IMR-90 (cell line): ENCODE data around the gene ANKRD6. TPM values are rescaled to one million over a fixed set of nuclear protein-coding genes. Genes with fewer than 3 reads are reported as not detected.

Source experiments
- ATAC-seq: fragments of 200-7000 bp; cut with Tn5 transposase; 2 replicates; pipeline ENCODE4 v1.9.1; 2020; ENCODE audit warnings: low read depth, mild to moderate bottlenecking, moderate library complexity
- BruUV-seq: library from RNA; stranded (reverse); fragments of 400-500 nt; replicated peaks from 2 replicates; lab custom pipeline; 2021; lab: Mats Ljungman, UMichigan
- CTCF ChIA-PET: fragments of 300-600 bp; formaldehyde crosslinking; extraction: SDS; loops from one replicate; lab custom pipeline; 2021; ENCODE audit warnings: antibody characterized with exemption; lab: Yijun Ruan, JAX
- POLR2A ChIA-PET: fragments of 300-600 bp; sonication (Branson Sonifier 250); formaldehyde crosslinking; loops from one replicate; lab custom pipeline; 2022; ENCODE audit warnings: antibody characterized with exemption; ENCODE audit not compliant: unreplicated experiment; lab: Charles Lee
- DNase-seq: peaks from one replicate; pipeline ENCODE4 v3.0.0; 2013
- H2AFZ ChIP-seq: replicated peaks from 2 replicates; pipeline ENCODE3; 2013; ENCODE audit warnings: low read length, mild to moderate bottlenecking; ENCODE audit not compliant: poor library complexity
- H2AK5ac ChIP-seq: 2 replicates; pipeline ENCODE4 v1.6.1; 2013; ENCODE audit warnings: low read depth, low read length, inconsistent platforms
- H2AK9ac ChIP-seq: replicated peaks from 2 replicates; pipeline ENCODE3; 2013; ENCODE audit warnings: mild to moderate bottlenecking, low read depth, low read length, moderate library complexity; ENCODE audit not compliant: poor library complexity
- H2BK120ac ChIP-seq: 2 replicates; pipeline ENCODE4 v1.6.1; 2013; ENCODE audit warnings: low read depth, low read length, inconsistent platforms
- H2BK15ac ChIP-seq: 3 replicates; pipeline ENCODE4 v1.6.1; 2013; ENCODE audit warnings: low read depth, low read length, inconsistent platforms
- H2BK20ac ChIP-seq: 2 replicates; pipeline ENCODE4 v1.6.1; 2013; ENCODE audit warnings: low read depth, mild to moderate bottlenecking, inconsistent platforms, low read length, moderate library complexity
- H2BK5ac ChIP-seq: 2 replicates; pipeline ENCODE4 v1.6.1; 2013; ENCODE audit warnings: mild to moderate bottlenecking, low read depth, low read length, inconsistent platforms; ENCODE audit not compliant: poor library complexity, severe bottlenecking
- H3K14ac ChIP-seq: replicated peaks from 2 replicates; pipeline ENCODE4 v1.6.1; 2013; ENCODE audit warnings: low read depth, low read length, inconsistent platforms
- H3K18ac ChIP-seq: 2 replicates; pipeline ENCODE4 v1.6.1; 2013; ENCODE audit warnings: low read depth, low read length, control low read depth
- H3K23ac ChIP-seq: 2 replicates; pipeline ENCODE4 v1.6.1; 2013; ENCODE audit warnings: low read depth, low read length, inconsistent platforms
- H3K27ac ChIP-seq: 2 replicates; pipeline ENCODE4 v1.5.1; 2013; ENCODE audit warnings: mild to moderate bottlenecking, control low read depth, low read length; ENCODE audit not compliant: insufficient read depth
- H3K27me3 ChIP-seq: 2 replicates; pipeline ENCODE4 v1.6.1; 2013; ENCODE audit warnings: low read length; ENCODE audit not compliant: control insufficient read depth, insufficient read depth
- H3K36me3 ChIP-seq: 2 replicates; pipeline ENCODE4 v1.6.1; 2013; ENCODE audit warnings: low read length, mixed read lengths; ENCODE audit not compliant: control insufficient read depth, insufficient read depth
- H3K4ac ChIP-seq: 2 replicates; pipeline ENCODE4 v1.6.1; 2013; ENCODE audit warnings: low read depth, low read length, inconsistent platforms
- H3K4me1 ChIP-seq: 2 replicates; pipeline ENCODE4 v1.6.1; 2013; ENCODE audit warnings: low read length, mixed read lengths; ENCODE audit not compliant: control insufficient read depth, insufficient read depth
- H3K4me2 ChIP-seq: 2 replicates; pipeline ENCODE4 v1.6.1; 2013; ENCODE audit warnings: low read depth, mild to moderate bottlenecking, control low read depth, low read length, moderate library complexity
- H3K4me3 ChIP-seq: 2 replicates; pipeline ENCODE4 v1.5.1; 2013; ENCODE audit warnings: low read depth, mild to moderate bottlenecking, control low read depth, low read length, moderate library complexity; ENCODE audit not compliant: insufficient read depth
- H3K56ac ChIP-seq: 2 replicates; pipeline ENCODE4 v1.6.1; 2013; ENCODE audit warnings: low read length, inconsistent platforms; ENCODE audit not compliant: insufficient read depth; ENCODE audit errors: extremely low read depth
- H3K79me1 ChIP-seq, 2 experiments: 2 replicates each; pipeline ENCODE4 v1.6.1; 2013; ENCODE audit warnings: low read length in 2 of 2, inconsistent platforms in 1 of 2, low read depth in 1 of 2
- H3K9ac ChIP-seq: 2 replicates; pipeline ENCODE4 v1.6.1; 2013; ENCODE audit warnings: low read depth, low read length, control low read depth
- H3K9me1 ChIP-seq: 2 replicates; pipeline ENCODE4 v1.6.1; 2013; ENCODE audit warnings: low read length, inconsistent platforms; ENCODE audit not compliant: insufficient read depth
- H3K9me3 ChIP-seq: 2 replicates; pipeline ENCODE4 v1.6.1; 2013; ENCODE audit warnings: low read length; ENCODE audit not compliant: control insufficient read depth, insufficient read depth
- H4K20me1 ChIP-seq: 2 replicates; pipeline ENCODE4 v1.6.1; 2013; ENCODE audit warnings: low read length, inconsistent platforms; ENCODE audit not compliant: insufficient read depth
- H4K5ac ChIP-seq: 2 replicates; pipeline ENCODE4 v1.6.1; 2013; ENCODE audit warnings: mild to moderate bottlenecking, low read depth, low read length, control low read depth
- H4K8ac ChIP-seq, 2 experiments: 2 replicates each; pipeline ENCODE4 v1.6.1; 2013; ENCODE audit warnings: low read depth in 2 of 2, low read length in 2 of 2, control low read depth in 1 of 2, inconsistent platforms in 1 of 2
- H4K91ac ChIP-seq: 2 replicates; pipeline ENCODE4 v1.6.1; 2013; ENCODE audit warnings: low read depth, low read length, inconsistent platforms; ENCODE audit not compliant: insufficient read depth
- FOS ChIP-seq: fragments of 150-350 bp; IDR thresholded peaks from 2 replicates; pipeline ENCODE4 v1.6.1; 2016; ENCODE audit warnings: low read depth, low read length
- MAFK ChIP-seq: IDR thresholded peaks from 2 replicates; pipeline ENCODE4 v1.6.1; 2012; ENCODE audit warnings: low read depth, low read length, improper control_type of control experiment
- MXI1 ChIP-seq: IDR thresholded peaks from 2 replicates; pipeline ENCODE4 v1.6.1; 2012; ENCODE audit warnings: low read depth, mild to moderate bottlenecking, low read length, moderate library complexity, borderline replicate concordance
- POLR2A ChIP-seq: IDR thresholded peaks from 2 replicates; pipeline ENCODE4 v1.6.1; 2012; ENCODE audit warnings: mild to moderate bottlenecking, low read depth, low read length
- RAD21 ChIP-seq: IDR thresholded peaks from 2 replicates; pipeline ENCODE4 v1.6.1; 2012; ENCODE audit warnings: low read length, improper control_type of control experiment
- WGBS, 2 experiments: methylation state at CpG; one replicate each; pipeline versions ENCODE4 v1.1.5 to v1.1.7; 2013; ENCODE audit warnings: missing lambda C conversion rate in 2 of 2; ENCODE audit not compliant: insufficient read length in 1 of 2; ENCODE audit errors: extremely low coverage in 2 of 2; 5-methylcytosine and 5-hydroxymethylcytosine counted together
- dilution Hi-C: fragments of 300-500 bp; cut with HindIII; formaldehyde crosslinking; loops from one replicate; pipeline ENCODE4 v1.14.3; 2018; ENCODE audit warnings: low sequenced_read_pairs; ENCODE audit not compliant: unreplicated experiment
- in situ Hi-C: fragments of 300-500 bp; cut with MboI; formaldehyde crosslinking; loops from 3 replicates; pipeline ENCODE4 v1.14.3; 2019; ENCODE audit warnings: low sequenced_read_pairs, inconsistent platforms, mixed read lengths
- intact Hi-C: fragments of 100-400 bp; cut with micrococcal nuclease; formaldehyde crosslinking; loops from 2 replicates; pipeline ENCODE4 v1.10.0; 2022
- polyA plus RNA-seq, 3 experiments: library from polyadenylated mRNA; depleted of rRNA; stranded (reverse); fragments of >200 nt; gene quantifications; 2 replicates each; pipeline ENCODE4 v1.2.3, GENCODE V29; 2012; ENCODE audit warnings: low replicate concordance in 1 of 3
- total RNA-seq: library from RNA; depleted of rRNA; stranded (reverse); fragments of >200 nt; gene quantifications from 2 replicates; pipeline ENCODE4 v1.2.3, GENCODE V29; 2012
- TF ChIP-seq, protein P1 (sequence below): fragments of 150-350 bp; IDR thresholded peaks from 2 replicates; pipeline ENCODE4 v1.6.1; 2016; ENCODE audit warnings: low read depth, mild to moderate bottlenecking, low read length, moderate library complexity, borderline replicate concordance

The ANKRD6 gene
- total and polyA plus RNA-seq, 2 of the 4 experiments (the other 2 are of a cell fraction): 0.12 to 0.18 TPM

DNA sequence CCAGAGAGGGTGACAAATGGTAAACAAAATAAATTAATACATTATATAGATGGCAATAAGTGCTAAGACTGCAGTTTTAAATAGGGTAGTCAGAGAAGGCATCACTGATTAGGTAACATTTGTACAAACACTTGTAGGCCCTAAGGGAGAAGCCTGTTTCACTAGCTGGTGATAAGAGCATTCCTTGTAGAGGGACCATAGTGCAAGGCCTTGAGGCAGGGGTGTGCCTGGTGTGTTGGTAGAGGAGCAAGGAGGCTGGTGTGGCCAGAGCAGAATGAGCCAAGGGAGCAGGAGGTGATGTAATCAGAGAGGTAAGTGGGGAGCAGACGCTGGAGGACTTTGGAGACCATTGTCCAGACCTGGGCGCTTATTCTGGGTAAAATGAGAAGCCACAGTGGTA is 70.7 kb downstream of the ANKRD6 start:
- no peaks in the 10 kb centered on the region for H3K27me3 ChIP-seq
- H2BK5ac ChIP-seq: no peak overlapping the region
- H3K4me1 ChIP-seq: no peaks in the 10 kb centered on the region
- in situ Hi-C loops (no loop called here), dilution Hi-C loops (no loop called here), intact Hi-C loops (no loop called here)
- H4K5ac ChIP-seq: no peak overlapping the region
- H2AK5ac ChIP-seq: no peak overlapping the region
- no peak overlapping the region for H3K4ac ChIP-seq
- no peak overlapping the region for H3K4me2 ChIP-seq
- H3K9me1 ChIP-seq: no peaks in the 10 kb centered on the region
- H2AFZ ChIP-seq: no peak overlapping the region
- H4K91ac ChIP-seq: no peak overlapping the region
- H2BK120ac ChIP-seq: no peak overlapping the region
- H3K4me3 ChIP-seq: no peak overlapping the region
- H2BK20ac ChIP-seq: no peak overlapping the region
- no peak overlapping the region for H3K27ac ChIP-seq
- H3K56ac ChIP-seq: no peak overlapping the region
- no peak overlapping the region for H3K9ac ChIP-seq
- H3K14ac ChIP-seq: no peak overlapping the region
- no peak overlapping the region for H3K18ac ChIP-seq
- ChIA-PET POLR2A (no interaction called here), CTCF (interaction anchor here (0.9 kb wide), 1 partner anchor 9 kb away, joined by 3 read pairs; no protein-coding TSS in a partner anchor)
- no peaks in the 10 kb centered on the region for H4K20me1 ChIP-seq
- ATAC-seq: no peak
- H2BK15ac ChIP-seq: no peak overlapping the region
- DNase-seq: no peak
- H3K79me1 ChIP-seq: no peaks in the 10 kb centered on the region
- no TSS peak for BruUV-seq
- 67% methylated on average over 2 of the region's 2 CpGs; no CpG with 5 or more reads in 1 of the 2 experiments for WGBS, 2 experiments
- no peak overlapping the region for H2AK9ac ChIP-seq
- no peaks in the 10 kb centered on the region for H3K9me3 ChIP-seq
- H3K36me3 ChIP-seq: no peaks in the 10 kb centered on the region
- no peak overlapping the region for H4K8ac ChIP-seq
- TF ChIP-seq FOS: no peak
- no peak for TF ChIP-seq MAFK
- no peak for TF ChIP-seq RAD21
- TF ChIP-seq POLR2A: no peak
- TF ChIP-seq MXI1: no peak
- TF ChIP-seq, protein P1, sequence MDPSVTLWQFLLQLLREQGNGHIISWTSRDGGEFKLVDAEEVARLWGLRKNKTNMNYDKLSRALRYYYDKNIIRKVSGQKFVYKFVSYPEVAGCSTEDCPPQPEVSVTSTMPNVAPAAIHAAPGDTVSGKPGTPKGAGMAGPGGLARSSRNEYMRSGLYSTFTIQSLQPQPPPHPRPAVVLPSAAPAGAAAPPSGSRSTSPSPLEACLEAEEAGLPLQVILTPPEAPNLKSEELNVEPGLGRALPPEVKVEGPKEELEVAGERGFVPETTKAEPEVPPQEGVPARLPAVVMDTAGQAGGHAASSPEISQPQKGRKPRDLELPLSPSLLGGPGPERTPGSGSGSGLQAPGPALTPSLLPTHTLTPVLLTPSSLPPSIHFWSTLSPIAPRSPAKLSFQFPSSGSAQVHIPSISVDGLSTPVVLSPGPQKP: no peak
- no peak overlapping the region for H3K23ac ChIP-seq
